B cell (primary cell): ENCODE measurements around the gene GNS.

Experiments used
- CTCF ChIP-seq: fragments of 200-600 bp; IDR thresholded peaks from one replicate; pipeline ENCODE4 v1.8.0; 2022; ENCODE audit warnings: antibody characterized with exemption, mild to moderate bottlenecking
- EZH2 ChIP-seq: IDR thresholded peaks from 2 replicates; pipeline ENCODE4 v1.6.1; 2012; ENCODE audit warnings: borderline replicate concordance, low read depth, mild to moderate bottlenecking, moderate library complexity, low read length; ENCODE audit not compliant: insufficient read depth, poor library complexity, severe bottlenecking

GRCh38 chr12:64740646-64741045 is 18.6 kb downstream of the GNS start:
- TF ChIP-seq CTCF (no peak), EZH2 (no peak)
